HEK293T (cell line): ENCODE data around the gene AHNAK2.
"Not testable (repeated sequence)": the region's sequence is repeated elsewhere in the genome, so short reads cannot be mapped to it uniquely, and the experiment has no call there.

ENCODE experiments used
- FOXM1 ChIP-seq: fragments of 450-650 bp; IDR thresholded peaks from 2 replicates; pipeline ENCODE4 v1.6.1; 2017; ENCODE audit warnings: mild to moderate bottlenecking, borderline replicate concordance
- HDGF ChIP-seq: fragments of 450-650 bp; IDR thresholded peaks from 2 replicates; pipeline ENCODE4 v1.6.1; 2017; ENCODE audit warnings: antibody characterized with exemption, borderline replicate concordance
- SP1 ChIP-seq: fragments of 450-650 bp; IDR thresholded peaks from 2 replicates; pipeline ENCODE4 v1.6.1; 2017
- TARDBP ChIP-seq: fragments of 450-650 bp; IDR thresholded peaks from 2 replicates; pipeline ENCODE4 v1.6.1; 2016

DNA sequence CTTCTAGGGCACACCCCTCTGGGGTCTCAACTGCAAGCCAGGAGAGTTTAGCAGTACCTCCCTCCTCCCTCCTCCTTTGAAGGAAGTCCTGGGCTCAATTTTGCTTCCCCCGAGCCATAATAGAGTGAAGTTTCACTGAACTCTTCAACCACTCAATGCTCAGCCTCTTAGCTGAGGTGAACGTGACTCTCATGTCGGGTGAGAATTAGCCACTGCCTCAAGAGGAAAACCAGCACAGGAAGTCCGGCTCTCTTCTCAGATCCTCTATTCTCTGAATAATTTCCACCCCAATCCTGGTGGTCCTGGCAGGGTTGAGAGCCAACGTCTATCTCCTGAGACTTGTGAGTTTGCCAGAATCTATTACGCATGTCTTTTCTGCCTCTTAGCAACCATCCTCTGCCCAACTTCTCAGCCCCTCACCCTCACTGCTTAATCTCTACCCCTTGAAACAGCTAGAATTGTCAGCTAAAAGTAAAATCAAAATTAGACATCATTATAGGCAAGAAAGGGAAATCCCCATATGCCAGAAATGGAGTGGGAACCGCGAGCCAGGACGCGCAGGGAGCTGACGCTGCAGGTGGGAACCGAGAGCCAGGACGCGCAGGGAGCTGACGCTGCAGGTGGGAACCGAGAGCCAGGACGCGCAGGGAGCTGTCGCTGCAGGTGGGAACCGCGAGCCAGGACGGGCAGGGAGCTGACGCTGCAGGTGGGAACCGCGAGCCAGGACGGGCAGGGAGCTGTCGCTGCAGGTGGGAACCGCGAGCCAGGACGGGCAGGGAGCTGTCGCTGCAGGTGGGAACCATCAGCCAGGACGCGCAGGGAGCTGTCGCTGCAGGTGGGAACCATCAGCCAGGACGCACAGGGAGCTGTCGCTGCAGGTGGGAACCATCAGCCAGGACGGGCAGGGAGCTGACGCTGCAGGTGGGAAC, 73.3 kb downstream of the AHNAK2 start:
- not testable (repeated sequence) for TF ChIP-seq SP1, TARDBP, HDGF, FOXM1
